Central memory CD8-positive, alpha-beta T cell (primary cell): ENCODE measurements around the gene CBLN1.
"Not testable (repeated sequence)": the region's sequence is repeated elsewhere in the genome, so short reads cannot be mapped to it uniquely, and the experiment has no call there.

Source experiments
- ATAC-seq: fragments of 150-1000 bp; cut with Tn5 transposase; replicated peaks from 2 replicates; pipeline ENCODE4 v1.10.0; 2022; ENCODE audit warnings: mild to moderate bottlenecking, moderate FRiP score, moderate number of reproducible peaks; ENCODE audit not compliant: poor library complexity, severe bottlenecking; ENCODE audit errors: extremely low read depth
- DNase-seq, 2 donors: peaks; one replicate each; pipeline ENCODE4 v3.0.0; 2021; ENCODE audit warnings: low spot score in 2 of 2
- H3K27ac Mint-ChIP-seq: one replicate; pipeline ENCODE4 v1.8.0; 2022; ENCODE audit warnings: low read depth, mild to moderate bottlenecking, moderate library complexity, mixed read lengths
- H3K27me3 Mint-ChIP-seq: one replicate; pipeline ENCODE4 v1.8.0; 2022; ENCODE audit warnings: mixed read lengths
- H3K36me3 Mint-ChIP-seq: one replicate; pipeline ENCODE4 v1.8.0; 2022; ENCODE audit warnings: mild to moderate bottlenecking, moderate library complexity, mixed read lengths; ENCODE audit not compliant: insufficient read depth
- H3K4me1 Mint-ChIP-seq: one replicate; pipeline ENCODE4 v1.8.0; 2022; ENCODE audit warnings: mixed read lengths
- H3K4me3 Mint-ChIP-seq: one replicate; pipeline ENCODE4 v1.8.0; 2022; ENCODE audit warnings: mild to moderate bottlenecking, moderate library complexity, mixed read lengths
- H3K9me3 Mint-ChIP-seq: one replicate; pipeline ENCODE4 v1.8.0; 2022; ENCODE audit warnings: mixed read lengths

Gene CBLN1

GRCh38 chr16:49236216-49236615 is 45.4 kb downstream of the CBLN1 start:
- Mint-ChIP-seq H3K4me1 (no peaks in the 10 kb centered on the region), H3K27me3 (no peaks in the 10 kb centered on the region), H3K9me3 (peaks cover 7% of the 10 kb centered on the region), H3K4me3 (no peak overlapping the region), H3K36me3 (peaks cover 2% of the 10 kb centered on the region), H3K27ac (no peak overlapping the region)
- ATAC-seq (no peak), DNase-seq (no peak)

- not testable (repeated sequence) for H3K4me3 Mint-ChIP-seq, H3K27ac Mint-ChIP-seq, ATAC-seq, H3K36me3 Mint-ChIP-seq, DNase-seq, H3K27me3 Mint-ChIP-seq, H3K4me1 Mint-ChIP-seq
- H3K9me3 Mint-ChIP-seq = peaks cover 24% of the 10 kb centered on the region
Measured at GRCh38 chr16:49228335-49228734, 53.3 kb downstream of the CBLN1 start.
